T-helper 2 cell (primary cell): ENCODE measurements around the gene NEK7.
"Not testable (repeated sequence)": the region's sequence is repeated elsewhere in the genome, so short reads cannot be mapped to it uniquely, and the experiment has no call there.

Experiments used
- DNase-seq, 5 experiments: peaks; one replicate each; pipeline versions ENCODE4 v3.0.0 to v3.0.0-alpha.2; 2012 to 2022

Gene NEK7

GRCh38 chr1:198212126-198212525, 55.3 kb downstream of the NEK7 start:
- no peak for DNase-seq

GRCh38 chr1:198212675-198213074, 55.9 kb downstream of the NEK7 start:
- no peak for DNase-seq

GRCh38 chr1:198214924-198215323, 58.1 kb downstream of the NEK7 start:
- no peak for DNase-seq

GRCh38 chr1:198220428-198220827, 63.6 kb downstream of the NEK7 start:
- DNase-seq = no peak

GRCh38 chr1:198227010-198227409, 70.2 kb downstream of the NEK7 start:
- DNase-seq = not testable (repeated sequence)

GRCh38 chr1:198227454-198227853, 70.7 kb downstream of the NEK7 start:
- DNase-seq = not testable (repeated sequence)

- DNase-seq = no peak
These were observed 72.1 kb downstream of the NEK7 start for GRCh38 chr1:198228925-198229324.

GRCh38 chr1:198231779-198232178, 75.0 kb downstream of the NEK7 start:
- DNase-seq = no peak

- no peak for DNase-seq
These were observed 75.6 kb downstream of the NEK7 start for GRCh38 chr1:198232378-198232777.

GRCh38 chr1:198232940-198233675, 76.3 kb downstream of the NEK7 start:
- DNase-seq = no peak

- no peak for DNase-seq
These were observed 77.9 kb downstream of the NEK7 start for GRCh38 chr1:198234520-198235251.

- DNase-seq = no peak
These were observed 81.3 kb downstream of the NEK7 start for GRCh38 chr1:198238121-198238520.

- peak in 1 of 5 experiments; percentile 53 for DNase-seq
These were observed 84.8 kb downstream of the NEK7 start for GRCh38 chr1:198241553-198241952.

- DNase-seq = no peak
These were observed 88.0 kb downstream of the NEK7 start for GRCh38 chr1:198244772-198245171.

GRCh38 chr1:198245379-198245778, 88.6 kb downstream of the NEK7 start:
- DNase-seq = no peak

- DNase-seq = no peak
These were observed 89.5 kb downstream of the NEK7 start for GRCh38 chr1:198246337-198246736.

GRCh38 chr1:198253259-198253658, 96.5 kb downstream of the NEK7 start:
- peak in 1 of 5 experiments; percentile 33 for DNase-seq

GRCh38 chr1:198253668-198254067, 96.9 kb downstream of the NEK7 start:
- peak in 1 of 5 experiments; percentile 34 for DNase-seq

- no peak for DNase-seq
These were observed 97.7 kb downstream of the NEK7 start for GRCh38 chr1:198254521-198254920.

- no peak for DNase-seq
These were observed 98.2 kb downstream of the NEK7 start for GRCh38 chr1:198254948-198255347.

- DNase-seq = no peak
These were observed 99.0 kb downstream of the NEK7 start for GRCh38 chr1:198255784-198256183.

GRCh38 chr1:198258491-198258890, 101.7 kb downstream of the NEK7 start:
- DNase-seq = peak in 1 of 5 experiments; percentile 85

- DNase-seq = no peak
These were observed 102.7 kb downstream of the NEK7 start for GRCh38 chr1:198259333-198260074.
